Measurements from ENCODE around the gene ESRRA. TPM values are rescaled to one million over a fixed set of nuclear protein-coding genes. Genes with fewer than 3 reads are reported as not detected.

Gene ESRRA
- total RNA-seq, 2 experiments from 2014 or later = 46.6 to 54.0 TPM

GRCh38 chr11:64291262-64291751, 14.0 kb upstream of the ESRRA start, which contains the start of gene KCNK4:
TSS of gene KCNK4 (plus strand) at chr11:64291302. CDS start at chr11:64293019, 1,717 bp downstream.
- peaks cover 49% of the 10 kb centered on the region for H3K27me3 Mint-ChIP-seq

GRCh38 chr11:64291752-64292459, 13.4 kb upstream of the ESRRA start:
- no peak overlapping the region for H3K4me3 Mint-ChIP-seq

More at GRCh38 chr11:64291262-64291751, 14.0 kb upstream of the ESRRA start, which contains the start of gene KCNK4:
- no peaks in the 10 kb centered on the region for H3K9me3 Mint-ChIP-seq (ENCODE audit: low read depth)
- ATAC-seq (no peak), DNase-seq (no peak)
- no peaks in the 10 kb centered on the region for H3K36me3 Mint-ChIP-seq
- no peak within 1 kb of the TSS for H3K4me3 Mint-ChIP-seq
- CTCF ChIA-PET = interaction anchor here (15.2 kb wide), 1 partner anchor 12 kb away, joined by 188 read pairs; the partner anchor contains the start of genes CATSPERZ and ESRRA
- no peak within 1 kb of the TSS for H3K27ac Mint-ChIP-seq
- peaks cover 7% of the 10 kb centered on the region for H3K4me1 Mint-ChIP-seq

GRCh38 chr11:64292460-64293254, 12.7 kb upstream of the ESRRA start:
- no peaks in the 10 kb centered on the region for H3K36me3 Mint-ChIP-seq
- peaks cover 1% of the 10 kb centered on the region for H3K4me1 Mint-ChIP-seq
- CTCF ChIA-PET = interaction anchor here (1.5 to 15.2 kb wide), 2 partner anchors 10 to 88 kb away, joined by 3 to 188 read pairs; partner anchors contain the start of genes CATSPERZ and ESRRA
- ATAC-seq (peak; percentile 20), DNase-seq (no peak)
- H3K9me3 Mint-ChIP-seq (ENCODE audit: low read depth) = no peaks in the 10 kb centered on the region
- H3K4me3 Mint-ChIP-seq = no peak overlapping the region
- H3K27ac Mint-ChIP-seq = no peak overlapping the region
- peaks cover 63% of the 10 kb centered on the region for H3K27me3 Mint-ChIP-seq

More at GRCh38 chr11:64291752-64292459, 13.4 kb upstream of the ESRRA start:
- peaks cover 55% of the 10 kb centered on the region for H3K27me3 Mint-ChIP-seq
- CTCF ChIA-PET = interaction anchor here (1.5 to 15.2 kb wide), 2 partner anchors 11 to 87 kb away, joined by 3 to 188 read pairs; partner anchors contain the start of genes CATSPERZ and ESRRA
- H3K36me3 Mint-ChIP-seq = no peaks in the 10 kb centered on the region
- H3K9me3 Mint-ChIP-seq (ENCODE audit: low read depth) = no peaks in the 10 kb centered on the region
- no peak overlapping the region for H3K27ac Mint-ChIP-seq
- no peak for DNase-seq
- H3K4me1 Mint-ChIP-seq = peaks cover 1% of the 10 kb centered on the region
- peak; percentile 48 for ATAC-seq

- Mint-ChIP-seq H3K4me1 (peaks cover 3% of the 10 kb centered on the region), H3K27me3 (peaks cover 81% of the 10 kb centered on the region), H3K27ac (no peak overlapping the region), H3K4me3 (no peak overlapping the region), H3K9me3 (ENCODE audit: low read depth) (no peaks in the 10 kb centered on the region), H3K36me3 (no peaks in the 10 kb centered on the region)
- ATAC-seq = no peak
- no peak for DNase-seq
- CTCF ChIA-PET = interaction anchor here (1.5 kb wide), 1 partner anchor 23 kb away, joined by 3 read pairs; no protein-coding TSS in a partner anchor
Observed at GRCh38 chr11:64294774-64295173, 10.6 kb upstream of the ESRRA start.

GRCh38 chr11:64295760-64296159, 9.6 kb upstream of the ESRRA start:
- ATAC-seq (no peak), DNase-seq (no peak)
- Mint-ChIP-seq H3K4me3 (no peak overlapping the region), H3K36me3 (no peaks in the 10 kb centered on the region), H3K27ac (no peak overlapping the region), H3K9me3 (ENCODE audit: low read depth) (no peaks in the 10 kb centered on the region), H3K27me3 (peaks cover 84% of the 10 kb centered on the region), H3K4me1 (peaks cover 9% of the 10 kb centered on the region)
- CTCF ChIA-PET = no interaction called here

GRCh38 chr11:64296236-64296635, 9.1 kb upstream of the ESRRA start:
- DNase-seq (no peak), ATAC-seq (no peak)
- Mint-ChIP-seq H3K9me3 (ENCODE audit: low read depth) (no peaks in the 10 kb centered on the region), H3K36me3 (no peaks in the 10 kb centered on the region), H3K4me1 (peaks cover 12% of the 10 kb centered on the region), H3K4me3 (no peak overlapping the region), H3K27me3 (peaks cover 83% of the 10 kb centered on the region), H3K27ac (no peak overlapping the region)
- CTCF ChIA-PET = interaction anchor here (0.5 to 1.3 kb wide), 3 partner anchors 17 to 1398 kb away, joined by 3 to 4 read pairs (median 3); partner anchors contain the start of gene FERMT3

GRCh38 chr11:64296830-64297698, 8.3 kb upstream of the ESRRA start:
- ATAC-seq (no peak), DNase-seq (no peak)
- no peak overlapping the region for H3K27ac Mint-ChIP-seq
- H3K9me3 Mint-ChIP-seq (ENCODE audit: low read depth) = no peaks in the 10 kb centered on the region
- peaks cover 88% of the 10 kb centered on the region for H3K27me3 Mint-ChIP-seq
- no peaks in the 10 kb centered on the region for H3K36me3 Mint-ChIP-seq
- H3K4me3 Mint-ChIP-seq = no peak overlapping the region
- CTCF ChIA-PET = interaction anchor here (0.5 to 1.4 kb wide), 5 partner anchors 17 to 1399 kb away, joined by 3 to 4 read pairs (median 3); partner anchors contain the start of genes FERMT3 and PLCB3
- peaks cover 15% of the 10 kb centered on the region for H3K4me1 Mint-ChIP-seq

- Mint-ChIP-seq H3K4me1 (peaks cover 15% of the 10 kb centered on the region), H3K9me3 (ENCODE audit: low read depth) (no peaks in the 10 kb centered on the region), H3K4me3 (no peak overlapping the region), H3K27ac (no peak overlapping the region), H3K27me3 (peaks cover 82% of the 10 kb centered on the region), H3K36me3 (no peaks in the 10 kb centered on the region)
- CTCF ChIA-PET = interaction anchor here (0.9 to 1.4 kb wide), 3 partner anchors 34 to 107 kb away, joined by 3 to 4 read pairs (median 4); partner anchors contain the start of gene PLCB3
- DNase-seq (no peak), ATAC-seq (no peak)
Observed at GRCh38 chr11:64297699-64298358, 7.5 kb upstream of the ESRRA start.

GRCh38 chr11:64298966-64299846, 6.1 kb upstream of the ESRRA start:
- no peak for DNase-seq
- no peaks in the 10 kb centered on the region for H3K36me3 Mint-ChIP-seq
- no peaks in the 10 kb centered on the region for H3K9me3 Mint-ChIP-seq (ENCODE audit: low read depth)
- H3K27me3 Mint-ChIP-seq = peaks cover 68% of the 10 kb centered on the region
- CTCF ChIA-PET = interaction anchor here (0.6 to 1.2 kb wide), 4 partner anchors 31 to 125 kb away, joined by 3 to 4 read pairs (median 3); no protein-coding TSS in a partner anchor
- no peak overlapping the region for H3K4me3 Mint-ChIP-seq
- H3K27ac Mint-ChIP-seq = no peak overlapping the region
- no peak for ATAC-seq
- peaks cover 23% of the 10 kb centered on the region for H3K4me1 Mint-ChIP-seq

GRCh38 chr11:64299847-64300648, 5.3 kb upstream of the ESRRA start, which contains the start of gene CATSPERZ:
TSS of gene CATSPERZ (plus strand) at chr11:64300358. CDS start at chr11:64300411, 53 bp downstream.
- CTCF ChIA-PET = interaction anchor here (0.8 to 7.2 kb wide), 20 partner anchors 13 to 300 kb away, joined by 3 to 188 read pairs (median 8); partner anchors contain the start of genes BAD, CCDC88B, FERMT3 and FKBP2
- no peak for ATAC-seq
- Mint-ChIP-seq H3K27ac (no peak within 1 kb of the TSS), H3K9me3 (ENCODE audit: low read depth) (no peaks in the 10 kb centered on the region), H3K36me3 (no peaks in the 10 kb centered on the region), H3K4me1 (peaks cover 25% of the 10 kb centered on the region), H3K27me3 (peaks cover 63% of the 10 kb centered on the region), H3K4me3 (peak within 1 kb of the TSS; percentile 47)
- DNase-seq = no peak
